NCI-H2196 treated with DMSO at 0.1 percent for 48 hours (cell line): ENCODE results near the gene ACACA.

Experiments
- DNase-seq: peaks from one replicate; lab custom pipeline; 2025; ENCODE audit not compliant: unreplicated experiment; lab: John Stamatoyannopoulos, UW

The ACACA gene

GRCh38 chr17:37107406-37108083, 299.1 kb downstream of the ACACA start:
- DNase-seq = peak; percentile 1

DNA sequence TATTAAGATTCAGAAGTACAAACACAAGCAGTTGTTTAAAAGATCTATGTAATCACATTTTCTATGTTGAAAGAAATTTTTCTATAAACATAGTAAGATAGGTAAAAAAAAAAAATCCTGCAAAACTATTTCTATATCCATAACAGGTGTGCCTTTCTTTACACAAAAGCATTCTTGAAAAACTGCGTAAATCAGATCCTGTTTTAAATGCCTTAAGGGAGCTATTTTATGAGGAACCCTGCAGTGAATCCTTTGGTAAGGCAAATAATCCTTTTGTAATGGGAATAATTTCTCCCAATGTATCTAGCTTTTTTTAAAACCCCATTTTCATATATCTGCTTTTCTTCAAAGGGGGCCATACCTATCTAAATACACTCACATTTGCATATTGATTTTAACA, 300.6 kb downstream of the ACACA start:
- DNase-seq = no peak

DNA sequence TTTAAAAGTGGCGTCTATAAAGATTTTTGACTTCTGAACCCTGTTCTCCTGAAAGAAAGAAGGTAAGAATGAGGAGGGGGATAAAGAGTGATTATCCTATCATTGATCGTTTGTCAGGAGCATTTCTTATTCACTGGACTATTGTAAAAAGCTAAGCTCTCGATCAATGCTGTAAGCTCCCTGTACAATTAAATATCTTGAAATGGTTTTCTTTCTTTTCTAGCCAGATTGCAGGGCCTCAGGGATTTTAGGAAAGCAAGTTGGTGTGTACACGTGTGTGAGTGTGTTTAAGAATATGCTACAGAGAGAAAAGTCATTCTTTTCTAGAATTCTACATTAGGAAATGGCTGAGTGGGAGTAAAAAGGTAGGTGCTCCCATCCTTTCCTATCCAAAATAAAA, 303.4 kb downstream of the ACACA start:
- no peak for DNase-seq

- DNase-seq = no peak
Measured at GRCh38 chr17:37101306-37101705, 305.3 kb downstream of the ACACA start.

GRCh38 chr17:37100231-37100630, 306.4 kb downstream of the ACACA start:
- DNase-seq = no peak

DNA sequence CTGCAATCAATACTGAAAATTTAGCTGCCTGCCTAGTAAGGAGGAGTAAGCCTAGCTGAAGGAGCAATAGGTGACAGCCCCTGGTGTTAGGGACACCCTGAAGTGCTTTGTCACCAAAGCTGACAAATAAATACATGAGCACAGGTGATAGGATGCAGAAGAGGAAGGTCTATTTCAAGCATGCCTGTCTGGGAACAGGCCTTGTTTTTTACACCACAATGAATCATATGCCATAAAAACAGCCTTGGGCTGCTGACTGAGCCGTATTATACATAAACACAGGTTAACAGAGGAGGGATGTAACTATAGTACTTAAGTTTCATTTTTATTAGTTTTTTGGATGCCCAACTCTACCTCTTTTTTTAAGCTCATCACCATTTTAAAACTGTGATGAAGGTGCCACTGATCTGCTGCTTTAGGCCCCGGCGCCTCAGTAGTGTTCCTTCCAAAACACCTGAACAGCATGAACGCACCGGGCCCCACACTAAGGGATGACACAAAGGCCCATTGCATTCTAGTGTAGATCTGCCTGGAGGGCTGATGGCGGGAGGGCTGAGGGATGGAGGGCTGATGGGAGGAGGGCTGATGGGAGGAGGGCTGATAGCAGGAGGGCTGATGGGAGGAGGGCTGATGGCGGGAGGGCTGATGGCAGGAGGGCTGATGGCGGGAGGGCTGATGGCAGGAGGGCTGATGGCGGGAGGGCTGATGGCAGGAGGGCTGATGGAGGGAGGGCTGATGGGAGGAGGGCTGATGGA, 307.5 kb downstream of the ACACA start:
- no peak for DNase-seq

DNA sequence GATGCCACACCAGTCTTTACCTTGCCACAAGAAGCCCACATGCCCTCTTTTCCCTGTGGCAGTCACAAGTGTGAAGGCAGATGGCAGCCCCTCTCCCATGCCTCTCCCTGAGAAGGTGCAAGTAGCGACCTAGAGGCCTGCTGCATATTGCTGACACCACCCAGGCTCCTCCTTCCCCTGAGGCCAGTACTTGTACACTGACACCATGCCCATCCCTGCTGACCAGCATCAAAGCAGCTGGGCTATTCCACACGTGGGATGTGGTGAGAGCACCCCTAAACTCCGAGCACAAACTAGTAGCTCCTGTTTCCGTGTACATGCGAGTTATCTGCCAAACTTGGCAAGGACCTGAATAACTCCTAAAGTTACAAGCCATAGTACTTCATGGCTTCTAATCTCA, 308.5 kb downstream of the ACACA start:
- DNase-seq = no peak

DNA sequence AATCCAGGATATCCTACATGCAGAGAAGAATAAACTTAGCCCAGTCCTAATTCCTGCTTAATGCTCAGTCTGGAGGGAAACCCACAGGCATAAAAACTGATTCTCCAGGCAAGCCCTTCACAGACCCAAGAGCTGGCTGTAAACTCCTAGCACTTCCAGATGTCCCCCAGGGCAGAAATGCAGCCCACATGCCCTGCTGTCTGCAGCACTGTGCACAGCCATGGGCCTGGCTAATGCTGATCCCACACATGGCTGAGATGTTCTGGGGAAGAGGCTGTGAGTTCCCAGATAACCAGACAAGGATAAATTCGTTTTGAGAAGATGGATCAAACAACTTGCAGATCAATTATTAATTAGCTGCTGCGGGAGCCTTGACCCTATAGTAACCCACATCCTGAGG, 309.5 kb downstream of the ACACA start:
- DNase-seq = no peak

- DNase-seq = no peak
Measured at GRCh38 chr17:37096071-37096470, 310.6 kb downstream of the ACACA start.

GRCh38 chr17:37094391-37094790, 312.2 kb downstream of the ACACA start:
- no peak for DNase-seq

GRCh38 chr17:37092701-37093100, 313.9 kb downstream of the ACACA start:
- DNase-seq = no peak

- no peak for DNase-seq
Measured at GRCh38 chr17:37092071-37092470, 314.6 kb downstream of the ACACA start.

DNA sequence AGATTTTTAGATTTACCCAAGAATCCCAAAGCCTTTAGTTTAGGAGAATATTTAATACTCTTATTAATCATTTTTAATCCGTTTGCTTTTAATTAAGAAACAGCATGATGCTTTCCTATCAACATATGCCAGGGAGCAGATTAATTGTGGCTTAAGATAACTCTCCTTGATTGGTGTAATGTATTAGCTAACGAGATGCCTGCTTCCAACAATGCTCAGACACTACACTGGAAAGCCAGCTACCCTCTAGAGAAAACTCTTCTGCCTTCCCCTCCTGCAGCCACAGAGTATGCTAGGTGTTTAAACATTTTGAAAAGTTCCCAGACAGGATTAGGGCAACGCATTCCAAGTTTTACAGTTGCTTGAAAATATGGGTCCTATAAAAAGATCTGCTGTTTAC, 315.7 kb downstream of the ACACA start:
- no peak for DNase-seq

DNA sequence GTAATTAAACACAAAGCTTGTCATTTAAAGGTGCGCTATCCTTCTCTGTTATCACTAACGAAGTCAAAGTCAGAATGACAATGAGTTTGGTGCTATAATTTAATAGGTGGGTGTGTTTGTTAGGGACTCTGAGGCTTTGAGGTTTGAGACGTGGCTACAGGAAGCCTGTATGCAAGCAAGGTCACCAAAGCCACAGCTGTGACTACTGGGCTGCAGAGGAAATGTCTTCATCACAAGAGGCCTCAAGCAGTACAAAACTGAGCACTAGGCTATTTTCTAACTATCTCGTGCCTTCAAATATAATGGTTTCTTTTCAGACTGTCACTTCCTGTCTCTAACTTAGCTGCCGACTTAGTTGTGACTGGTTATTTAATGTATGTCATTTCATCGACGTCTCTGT, 316.7 kb downstream of the ACACA start:
- DNase-seq = no peak

- DNase-seq = no peak
Measured at GRCh38 chr17:37088913-37089312, 317.7 kb downstream of the ACACA start.

GRCh38 chr17:37088459-37088858, 318.2 kb downstream of the ACACA start:
- no peak for DNase-seq

GRCh38 chr17:37087683-37088082, 319.0 kb downstream of the ACACA start:
- DNase-seq = no peak

GRCh38 chr17:37086948-37087347, 319.7 kb downstream of the ACACA start:
- DNase-seq = no peak

DNA sequence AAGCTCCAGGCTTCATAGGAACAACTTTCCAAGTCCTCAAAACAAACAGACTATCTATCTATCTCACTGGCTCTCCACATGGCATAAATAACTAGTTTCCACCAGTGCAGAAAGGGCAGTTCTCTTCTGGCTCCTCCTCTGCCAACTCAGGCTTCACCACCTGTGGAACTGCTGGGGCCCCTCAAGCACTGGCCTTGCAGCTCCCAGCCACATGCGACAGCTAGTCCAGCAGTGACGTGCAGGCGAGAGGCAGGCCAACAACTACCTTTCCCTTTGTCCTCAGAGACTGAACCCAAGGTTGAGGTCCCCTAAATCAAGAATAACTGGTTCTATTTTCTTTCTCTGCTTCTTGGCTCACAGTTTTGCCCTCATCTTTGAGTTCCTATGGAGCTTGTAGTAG, 320.3 kb downstream of the ACACA start:
- DNase-seq = no peak

- DNase-seq = no peak
Measured at GRCh38 chr17:37084372-37084771, 322.3 kb downstream of the ACACA start.

- no peak for DNase-seq
Measured at GRCh38 chr17:37083456-37083855, 323.2 kb downstream of the ACACA start.

- DNase-seq = no peak
Measured at GRCh38 chr17:37082985-37083384, 323.7 kb downstream of the ACACA start.
